Right lobe of liver (tissue), 6 donors: ENCODE results near the gene PTS. TPM values are rescaled to one million over a fixed set of nuclear protein-coding genes. Genes with fewer than 3 reads are reported as not detected.

Experiments used
- ATAC-seq, 4 donors: fragments of 200-7000 bp; cut with Tn5 transposase; one replicate each; pipeline ENCODE4 v1.9.1; 2020; ENCODE audit warnings: mild to moderate bottlenecking in 4 of 4, moderate library complexity in 4 of 4
- DNase-seq, 3 donors: peaks; one replicate each; pipeline ENCODE4 v3.0.0-alpha.2; 2020
- H3K27ac ChIP-seq, 3 donors: fragments of 200-600 bp; one replicate each; pipeline ENCODE4 v1.8.0; 2022
- H3K27me3 ChIP-seq, 2 donors: fragments of 200-600 bp; one replicate each; pipeline ENCODE4 v1.8.0; 2022
- H3K36me3 ChIP-seq, 4 donors: fragments of 200-600 bp; sonication (generic) in 1 of 4; one replicate each; pipeline versions ENCODE4 v1.5.1 to v1.8.0; 2017 to 2022; ENCODE audit warnings: control low read depth in 1 of 4
- H3K4me1 ChIP-seq, 4 donors: fragments of 200-600 bp; sonication (generic) in 1 of 4; one replicate each; pipeline versions ENCODE4 v1.5.1 to v1.8.0; 2017 to 2022; ENCODE audit warnings: control low read depth in 1 of 4
- H3K4me3 ChIP-seq, 3 donors: fragments of 200-600 bp; one replicate each; pipeline ENCODE4 v1.8.0; 2022
- H3K9me3 ChIP-seq, 4 donors: fragments of 200-600 bp; sonication (generic) in 1 of 4; one replicate each; pipeline versions ENCODE4 v1.5.1 to v1.8.0; 2017 to 2022; ENCODE audit warnings: control low read depth in 1 of 4
- POLR2A ChIP-seq: fragments of 450-650 bp; IDR thresholded peaks from one replicate; pipeline ENCODE4 v1.6.1; 2017; ENCODE audit warnings: antibody characterized with exemption, mild to moderate bottlenecking
- WGBS: methylation state at CpG from one replicate; pipeline ENCODE4 v1.1.6; 2018; ENCODE audit warnings: low coverage, low lambda C conversion rate; ENCODE audit not compliant: insufficient coverage; ENCODE audit errors: missing lambda C conversion rate; 5-methylcytosine and 5-hydroxymethylcytosine counted together
- intact Hi-C, 2 donors: fragments of 100-400 bp; cut with DNase I; formaldehyde crosslinking; loops; one replicate each; pipeline versions ENCODE4 v1.11.2 to v1.14.1; 2022
- total RNA-seq, 6 experiments: library from RNA; depleted of rRNA in 2 of 6; stranded (reverse); fragments of >200 nt in 2 of 6; fragmentation: NEBNext Ultra II Directional in 3 of 6; extraction: Animal tissue kit (Norgen Biotek cat#: 25700) in 3 of 6; gene quantifications; one replicate each; pipeline versions ENCODE4 v1.1.0 to v1.2.4, GENCODE V29; 2016 to 2023
- TF ChIP-seq, protein P1 (sequence below), 4 donors: fragments of 200-600 bp in 3 of 4; fragments of 450-650 bp in 1 of 4; IDR thresholded peaks; one replicate each; pipeline versions ENCODE4 v1.5.1 to v1.8.0; 2016 to 2022; ENCODE audit warnings: antibody characterized with exemption in 4 of 4, mild to moderate bottlenecking in 2 of 4
- donor health status: DM: no; HTN: yes; CAD: no.
- donor health status: DM: no; HTN: no; CAD: no.
- donor health status: DM: no; HTN: no; CAD: no.
- donor health status: DM: no; HTN: yes; CAD: no.
- donor health status: DM: no; HTN: yes; CAD: no.

Gene PTS
- total RNA-seq, 6 experiments from 2014 or later, result 37.8 to 66.9 (median 55.4) TPM

DNA sequence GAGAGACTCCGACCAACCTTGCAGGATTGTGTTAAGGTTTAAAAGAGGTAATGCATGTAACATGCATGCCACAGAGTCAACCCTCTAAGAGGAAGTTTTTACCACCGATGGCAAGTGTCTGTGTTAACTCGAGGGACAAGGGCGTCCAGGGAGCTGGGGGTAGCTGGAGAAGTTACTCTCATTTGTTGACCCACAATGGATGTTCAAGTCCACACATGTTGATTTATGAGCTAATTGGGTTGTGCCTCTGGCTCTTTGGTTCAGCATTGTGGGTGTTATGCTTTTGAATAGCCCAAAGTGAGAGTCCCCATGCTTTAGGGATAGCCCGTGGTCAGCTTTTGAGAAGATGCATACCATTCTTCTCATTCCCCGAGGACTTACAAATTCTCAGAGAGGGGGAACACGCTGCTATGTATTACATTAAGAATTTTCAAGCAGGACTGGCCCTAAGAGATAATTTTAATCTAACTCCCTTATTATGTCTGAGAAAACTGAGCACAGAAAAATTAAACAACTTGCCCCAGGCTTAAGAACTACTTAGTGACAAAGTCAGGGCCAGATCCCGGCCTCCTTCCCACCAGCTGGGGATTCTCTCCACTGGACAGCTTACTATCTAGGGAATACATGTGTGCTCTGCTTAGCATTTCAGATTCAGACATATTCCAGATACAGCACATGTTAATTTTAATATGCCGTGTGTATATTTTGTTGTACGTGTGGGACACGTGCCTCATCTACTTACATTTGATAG, 39.6 kb downstream of the PTS start:
- Histone ChIP-seq H3K36me3 (no peaks in the 10 kb centered on the region), H3K27ac (peak overlapping the region in 2 of 3 donors; percentile 53 to 65), H3K9me3 (no peaks in the 10 kb centered on the region), H3K27me3 (no peaks in the 10 kb centered on the region), H3K4me1 (peaks cover 0 to 28% (median 4%) of the 10 kb centered on the region in 4 donors), H3K4me3 (no peak overlapping the region)
- no peak for DNase-seq
- peak in 1 of 4 donors; percentile 8 for ATAC-seq
- intact Hi-C loops, result no loop called here
- WGBS, result 63% methylated on average over 11 of the region's 11 CpGs
- TF ChIP-seq, protein P1, sequence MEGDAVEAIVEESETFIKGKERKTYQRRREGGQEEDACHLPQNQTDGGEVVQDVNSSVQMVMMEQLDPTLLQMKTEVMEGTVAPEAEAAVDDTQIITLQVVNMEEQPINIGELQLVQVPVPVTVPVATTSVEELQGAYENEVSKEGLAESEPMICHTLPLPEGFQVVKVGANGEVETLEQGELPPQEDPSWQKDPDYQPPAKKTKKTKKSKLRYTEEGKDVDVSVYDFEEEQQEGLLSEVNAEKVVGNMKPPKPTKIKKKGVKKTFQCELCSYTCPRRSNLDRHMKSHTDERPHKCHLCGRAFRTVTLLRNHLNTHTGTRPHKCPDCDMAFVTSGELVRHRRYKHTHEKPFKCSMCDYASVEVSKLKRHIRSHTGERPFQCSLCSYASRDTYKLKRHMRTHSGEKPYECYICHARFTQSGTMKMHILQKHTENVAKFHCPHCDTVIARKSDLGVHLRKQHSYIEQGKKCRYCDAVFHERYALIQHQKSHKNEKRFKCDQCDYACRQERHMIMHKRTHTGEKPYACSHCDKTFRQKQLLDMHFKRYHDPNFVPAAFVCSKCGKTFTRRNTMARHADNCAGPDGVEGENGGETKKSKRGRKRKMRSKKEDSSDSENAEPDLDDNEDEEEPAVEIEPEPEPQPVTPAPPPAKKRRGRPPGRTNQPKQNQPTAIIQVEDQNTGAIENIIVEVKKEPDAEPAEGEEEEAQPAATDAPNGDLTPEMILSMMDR (IDR thresholded peaks at IDR 0.05), result no peak
- no peak for TF ChIP-seq POLR2A

GRCh38 chr11:112266410-112266778, 40.2 kb downstream of the PTS start:
- intact Hi-C loops, result no loop called here
- no peak for TF ChIP-seq POLR2A
- TF ChIP-seq, protein P1 (IDR thresholded peaks at IDR 0.05), result no peak
- Histone ChIP-seq H3K27me3 (no peaks in the 10 kb centered on the region), H3K9me3 (no peaks in the 10 kb centered on the region), H3K4me1 (peaks cover 0 to 34% (median 4%) of the 10 kb centered on the region in 4 donors), H3K27ac (peak overlapping the region; percentile 0 to 65 (median 53)), H3K4me3 (no peak overlapping the region), H3K36me3 (no peaks in the 10 kb centered on the region)
- DNase-seq, result peak; percentile 30 to 65 (median 65)
- 39% methylated on average over 3 of the region's 3 CpGs for WGBS
- ATAC-seq, result peak; percentile 63 to 77 (median 76)

- ATAC-seq, result peak; percentile 36 to 66 (median 51)
- peaks cover 0 to 37% (median 4%) of the 10 kb centered on the region in 4 donors for H3K4me1 ChIP-seq
- no peak overlapping the region for H3K4me3 ChIP-seq
- WGBS, result 34% methylated on average over 4 of the region's 5 CpGs
- peak overlapping the region in 2 of 3 donors; percentile 53 to 65 for H3K27ac ChIP-seq
- intact Hi-C loops, result no loop called here
- TF ChIP-seq, protein P1 (IDR thresholded peaks at IDR 0.05), result no peak
- no peak for TF ChIP-seq POLR2A
- H3K9me3 ChIP-seq, result no peaks in the 10 kb centered on the region
- H3K36me3 ChIP-seq, result no peaks in the 10 kb centered on the region
- no peaks in the 10 kb centered on the region for H3K27me3 ChIP-seq
- DNase-seq, result no peak
These were observed 41.0 kb downstream of the PTS start for GRCh38 chr11:112267188-112267591.

DNA sequence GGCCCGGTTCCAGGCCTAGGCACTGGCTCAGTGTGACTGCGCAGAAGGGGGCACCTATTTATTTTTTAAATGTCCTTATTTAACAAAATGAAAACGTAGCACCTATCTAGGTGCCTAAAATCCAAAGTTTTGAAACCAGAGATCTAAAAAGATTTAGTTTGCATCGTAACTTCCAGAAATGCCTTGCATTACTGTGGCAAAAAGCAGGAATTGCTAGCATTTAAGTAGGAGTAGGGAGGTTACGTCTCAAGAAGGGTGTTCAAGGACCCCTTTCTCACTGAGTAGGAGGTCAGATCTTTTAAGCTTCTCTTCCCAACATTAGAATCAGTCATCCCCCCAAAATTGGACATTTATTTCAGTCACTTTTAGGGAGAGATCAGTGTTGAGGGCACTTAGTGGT, 42.2 kb downstream of the PTS start:
- DNase-seq (no peak), ATAC-seq (no peak)
- no peak for TF ChIP-seq POLR2A
- TF ChIP-seq, protein P1 (IDR thresholded peaks at IDR 0.05), result no peak
- Histone ChIP-seq H3K4me3 (no peak overlapping the region), H3K36me3 (no peaks in the 10 kb centered on the region), H3K4me1 (peaks cover 0 to 37% (median 4%) of the 10 kb centered on the region in 4 donors), H3K9me3 (no peaks in the 10 kb centered on the region), H3K27ac (peak overlapping the region in 2 of 3 donors; percentile 15 to 47), H3K27me3 (no peaks in the 10 kb centered on the region)
- WGBS, result 76% methylated on average over 5 of the region's 5 CpGs
- intact Hi-C loops, result no loop called here
